ENCODE measurements around the gene RRP8. TPM values are rescaled to one million over a fixed set of nuclear protein-coding genes. Genes with fewer than 3 reads are reported as not detected.

RRP8 gene
- total and polyA plus RNA-seq, 9 of the 15 experiments (the other 6 are each of a cell fraction or from before 2014, with no cell fraction given), result 5.7 to 47.3 (median 32.6) TPM

GRCh38 chr11:6625156-6625831, 21.9 kb upstream of the RRP8 start:
- no peak overlapping the region for H3K4me2 ChIP-seq (ENCODE audit: insufficient read depth, low read length)
- no peak for FAIRE-seq
- no peak for DNase-seq (ENCODE audit: extremely low read depth in 1 of 4, low spot score in 3 of 4)
- ATAC-seq, result no peak
- no peaks in the 10 kb centered on the region for H4K20me1 ChIP-seq (replicated peaks; ENCODE audit: control insufficient read depth, insufficient read depth, low read length)
- peak overlapping the region in 1 of 2 experiments; percentile 37; a peak in 1 of 4 replicates for H3K9ac ChIP-seq (ENCODE audit: insufficient read depth in 1 of 2, low read depth in 2 of 2, low read length in 2 of 2)
- H3K9me1 ChIP-seq (ENCODE audit: control insufficient read depth, insufficient read depth, low read length), result no peaks in the 10 kb centered on the region
- peaks cover 0 to 38% of the 10 kb centered on the region in 2 experiments; a peak in 2 of 5 replicates for H3K4me1 ChIP-seq (replicated peaks in 1 of 2; ENCODE audit: control insufficient read depth in 2 of 2, insufficient read depth in 2 of 2, low read length in 2 of 2)
- no peak overlapping the region for H2AFZ ChIP-seq (ENCODE audit: low read depth, low read length)
- CTCF ChIA-PET (ENCODE audit: low intra/inter-chr PET ratio), result no interaction called here
- no TSS peak for BruUV-seq (replicated peaks)
- no peak overlapping the region for H3K27ac ChIP-seq (ENCODE audit: extremely low read depth, low read depth, low read length)
- WGBS (ENCODE audit: insufficient coverage, low coverage, missing lambda C conversion rate), result 25% methylated on average over 11 of the region's 12 CpGs
- H3K9me3 ChIP-seq (replicated peaks; ENCODE audit: control insufficient read depth, insufficient read depth, low read depth, low read length), result no peaks in the 10 kb centered on the region
- no peaks in the 10 kb centered on the region for H3K79me2 ChIP-seq (ENCODE audit: control insufficient read depth, insufficient read depth, low read length)
- POLR2A ChIA-PET, result interaction anchor here (0.5 to 1.0 kb wide), 3 partner anchors 14 to 129 kb away, joined by 3 read pairs; partner anchors contain the start of gene MRPL17
- H3K4me3 ChIP-seq, result no peak overlapping the region
- in situ Hi-C loops (cut with MboI), result no loop called here
- peaks cover 3 to 37% of the 10 kb centered on the region in 2 experiments; a peak in 4 of 5 replicates for H3K27me3 ChIP-seq (ENCODE audit: control insufficient read depth in 2 of 2, insufficient read depth in 2 of 2, low read length in 2 of 2)
- no peaks in the 10 kb centered on the region for H3K36me3 ChIP-seq (ENCODE audit: control insufficient read depth, insufficient read depth, low read length)
- intact Hi-C loops (cut with micrococcal nuclease), result no loop called here
- TF ChIP-seq RREB1 (CRISPR knock-in tag; IDR thresholded peaks at IDR 0.05) (no peak), RHOXF2B (CRISPR knock-in tag; conservative IDR thresholded peaks at IDR 0.05) (no peak), SMARCC2 (IDR thresholded peaks at IDR 0.05; ENCODE audit: low read depth) (no peak), TCF7L2 (IDR thresholded peaks at IDR 0.05; ENCODE audit: low read depth, low read length) (no peak), ZNF318 (IDR thresholded peaks at IDR 0.05; ENCODE audit: borderline replicate concordance in 1 of 2, low read depth in 1 of 2) (no peak), LEF1 (IDR thresholded peaks at IDR 0.05) (no peak)

Measured in K562 (cell line).